H1 (cell line): ENCODE results near the gene ST3GAL3. TPM values are rescaled to one million over a fixed set of nuclear protein-coding genes. Genes with fewer than 3 reads are reported as not detected.

Experiments used
- CTCF ChIA-PET: fragments of 300-600 bp; sonication (Branson Sonifier 250); formaldehyde crosslinking; loops from one replicate; lab custom pipeline; 2021; ENCODE audit not compliant: partially characterized antibody; lab: Charles Lee
- POLR2A ChIA-PET: fragments of 300-600 bp; sonication (Branson Sonifier 250); formaldehyde crosslinking; loops from one replicate; lab custom pipeline; 2021; ENCODE audit warnings: inconsistent platforms; ENCODE audit not compliant: partially characterized antibody; lab: Charles Lee
- DNase-seq, 2 experiments: peaks; one replicate each; pipeline versions ENCODE4 v3.0.0 to v3.0.0-alpha.2; 2010 to 2022; ENCODE audit warnings: low spot score in 2 of 2, low read depth in 1 of 2, mixed read lengths in 1 of 2
- FAIRE-seq: peaks from 2 replicates; lab custom pipeline; 2011; peaks lifted over from hg19 to GRCh38; lab: Jason Lieb, UNC
- H2AFZ ChIP-seq: 2 replicates; pipeline ENCODE4 v1.8.1; 2012; ENCODE audit warnings: low read length, inconsistent platforms
- H2AK5ac ChIP-seq: 2 replicates; pipeline ENCODE4 v1.6.1; 2013; ENCODE audit warnings: low read depth, low read length
- H2BK120ac ChIP-seq: replicated peaks from 2 replicates; pipeline ENCODE3; 2013; ENCODE audit warnings: low read depth, low read length, inconsistent platforms
- H2BK12ac ChIP-seq: 2 replicates; pipeline ENCODE4 v1.6.1; 2013; ENCODE audit warnings: low read depth, low read length
- H2BK15ac ChIP-seq: 2 replicates; pipeline ENCODE4 v1.6.1; 2013; ENCODE audit warnings: low read length
- H2BK20ac ChIP-seq: 2 replicates; pipeline ENCODE4 v1.6.1; 2013; ENCODE audit warnings: low read length
- H2BK5ac ChIP-seq: 2 replicates; pipeline ENCODE4 v1.6.1; 2013; ENCODE audit warnings: low read depth, low read length
- H3K14ac ChIP-seq: 2 replicates; pipeline ENCODE4 v1.6.1; 2013; ENCODE audit warnings: inconsistent platforms; ENCODE audit not compliant: insufficient read length
- H3K18ac ChIP-seq: 2 replicates; pipeline ENCODE4 v1.6.1; 2013; ENCODE audit warnings: low read length; ENCODE audit errors: extremely low read depth
- H3K23ac ChIP-seq: 2 replicates; pipeline ENCODE4 v1.6.1; 2013; ENCODE audit warnings: inconsistent platforms; ENCODE audit not compliant: insufficient read length
- H3K23me2 ChIP-seq: 2 replicates; pipeline ENCODE4 v1.6.1; 2013; ENCODE audit warnings: low read depth, low read length
- H3K27ac ChIP-seq: 2 replicates; pipeline ENCODE4 v1.6.1; 2011; ENCODE audit warnings: low read depth, low read length, inconsistent platforms
- H3K27me3 ChIP-seq, 4 experiments: replicated peaks in 1 of 4; 1 replicate in 1 of 4; 2 replicates in 3 of 4; pipeline versions ENCODE4 v1.6.1 to v1.8.1; 2011 to 2013; ENCODE audit warnings: low read length in 3 of 4, mild to moderate bottlenecking in 3 of 4, inconsistent platforms in 2 of 4, mixed read lengths in 2 of 4, moderate library complexity in 1 of 4; ENCODE audit not compliant: control insufficient read depth in 3 of 4, insufficient read depth in 3 of 4; ENCODE audit errors: extremely low read depth in 1 of 4
- H3K36me3 ChIP-seq, 4 experiments: 2 replicates each; pipeline versions ENCODE4 v1.6.1 to v1.8.1; 2011 to 2013; ENCODE audit warnings: mild to moderate bottlenecking in 4 of 4, low read length in 3 of 4, moderate library complexity in 2 of 4, control low read depth in 1 of 4, inconsistent platforms in 1 of 4; ENCODE audit not compliant: insufficient read depth in 4 of 4, control insufficient read depth in 2 of 4
- H3K4ac ChIP-seq: replicated peaks from 2 replicates; pipeline ENCODE3; 2013; ENCODE audit warnings: low read length, low read depth, mixed read lengths, inconsistent platforms; ENCODE audit not compliant: insufficient read length
- H3K4me1 ChIP-seq, 4 experiments: replicated peaks in 1 of 4; 1 replicate in 1 of 4; 2 replicates in 3 of 4; pipeline versions ENCODE4 v1.6.1 to v1.8.1; 2011 to 2013; ENCODE audit warnings: low read length in 3 of 4, inconsistent platforms in 2 of 4, mixed read lengths in 1 of 4; ENCODE audit not compliant: insufficient read depth in 4 of 4, control insufficient read depth in 3 of 4
- H3K4me2 ChIP-seq, 2 experiments: 2 replicates each; pipeline versions ENCODE4 v1.6.1 to v1.8.1; 2011 to 2013; ENCODE audit warnings: low read depth in 2 of 2, low read length in 2 of 2, control low read depth in 1 of 2, inconsistent platforms in 1 of 2, mild to moderate bottlenecking in 1 of 2; ENCODE audit not compliant: insufficient read depth in 1 of 2
- H3K4me3 ChIP-seq, 4 experiments: fragments of 200-600, 300-600 bp in 1 of 4; sonication (generic), shearing (Covaris generic), sonication (Bioruptor Twin) in 1 of 4; 2 replicates each; pipeline versions ENCODE4 v1.5.1 to v1.8.1; 2011 to 2016; ENCODE audit warnings: low read length in 4 of 4, low read depth in 3 of 4, control low read depth in 2 of 4, inconsistent platforms in 2 of 4, mild to moderate bottlenecking in 2 of 4, mixed read lengths in 1 of 4, moderate library complexity in 1 of 4; ENCODE audit not compliant: insufficient read depth in 2 of 4; ENCODE audit errors: extremely low read depth in 1 of 4
- H3K56ac ChIP-seq: replicated peaks from 2 replicates; pipeline ENCODE3; 2013; ENCODE audit warnings: low read depth, mild to moderate bottlenecking, mixed read lengths, low read length, inconsistent platforms; ENCODE audit not compliant: insufficient read length
- H3K79me1 ChIP-seq: 2 replicates; pipeline ENCODE4 v1.6.1; 2013; ENCODE audit warnings: low read depth, low read length, control low read depth
- H3K79me2 ChIP-seq, 2 experiments: 2 replicates each; pipeline versions ENCODE4 v1.6.1 to v1.8.1; 2012 to 2013; ENCODE audit warnings: low read length in 2 of 2, mild to moderate bottlenecking in 2 of 2, inconsistent platforms in 1 of 2; ENCODE audit not compliant: insufficient read depth in 2 of 2, control insufficient read depth in 1 of 2
- H3K9ac ChIP-seq, 4 experiments: replicated peaks in 1 of 4; 1 replicate in 1 of 4; 2 replicates in 3 of 4; pipeline versions ENCODE4 v1.6.1 to v1.8.1; 2011 to 2013; ENCODE audit warnings: low read depth in 3 of 4, low read length in 3 of 4, control low read depth in 2 of 4, mild to moderate bottlenecking in 2 of 4, moderate library complexity in 2 of 4, inconsistent platforms in 1 of 4; ENCODE audit errors: extremely low read depth in 1 of 4
- H3K9me3 ChIP-seq, 2 experiments: 2 replicates each; pipeline versions ENCODE4 v1.6.1 to v1.8.1; 2012 to 2013; ENCODE audit warnings: mild to moderate bottlenecking in 2 of 2, moderate library complexity in 2 of 2, control low read depth in 1 of 2, inconsistent platforms in 1 of 2, low read depth in 1 of 2, low read length in 1 of 2, mixed read lengths in 1 of 2; ENCODE audit not compliant: insufficient read depth in 2 of 2
- H4K20me1 ChIP-seq, 2 experiments: replicated peaks in 1 of 2; 2 replicates each; pipeline versions ENCODE3 to v1.8.1; 2011 to 2013; ENCODE audit warnings: inconsistent platforms in 2 of 2, low read length in 2 of 2, mild to moderate bottlenecking in 1 of 2; ENCODE audit not compliant: insufficient read depth in 2 of 2, control insufficient read depth in 1 of 2
- H4K5ac ChIP-seq: 2 replicates; pipeline ENCODE4 v1.6.1; 2013; ENCODE audit warnings: low read length, low read depth, mixed read lengths, inconsistent platforms; ENCODE audit not compliant: insufficient read length
- H4K8ac ChIP-seq: 2 replicates; pipeline ENCODE4 v1.8.0; 2013; ENCODE audit warnings: mild to moderate bottlenecking, moderate library complexity, low read length, inconsistent platforms; ENCODE audit not compliant: insufficient read depth; ENCODE audit errors: extremely low read depth
- H4K91ac ChIP-seq: replicated peaks from 2 replicates; pipeline ENCODE3; 2013; ENCODE audit warnings: low read length, mixed read lengths, inconsistent platforms; ENCODE audit not compliant: insufficient read length
- GABPA ChIP-seq: IDR thresholded peaks from 2 replicates; pipeline ENCODE4 v1.6.1; 2011; ENCODE audit warnings: mild to moderate bottlenecking, low read length, moderate library complexity, borderline replicate concordance; ENCODE audit not compliant: insufficient read depth
- MAFK ChIP-seq: IDR thresholded peaks from 2 replicates; pipeline ENCODE4 v1.6.1; 2012; ENCODE audit warnings: low read depth, mild to moderate bottlenecking, improper control_type of control experiment, low read length
- SIX5 ChIP-seq: IDR thresholded peaks from 2 replicates; pipeline ENCODE4 v1.6.1; 2011; ENCODE audit warnings: mild to moderate bottlenecking, low read depth, low read length
- WGBS, 2 experiments: shearing (Covaris generic) in 1 of 2; methylation state at CpG; one replicate each; pipeline versions ENCODE4 v1.1.6 to v1.1.7; 2013 to 2015; ENCODE audit warnings: low lambda C conversion rate in 2 of 2, mixed read lengths in 2 of 2, inconsistent platforms in 1 of 2, low coverage in 1 of 2, missing lambda C conversion rate in 1 of 2; ENCODE audit not compliant: insufficient replicate concordance in 2 of 2, insufficient coverage in 1 of 2, insufficient read length in 1 of 2; ENCODE audit errors: extremely low coverage in 1 of 2, missing lambda C conversion rate in 1 of 2; 5-methylcytosine and 5-hydroxymethylcytosine counted together
- polyA plus RNA-seq, 7 experiments: library from polyadenylated mRNA; depleted of rRNA in 3 of 7; stranded (reverse) in 5 of 7; unstranded in 2 of 7; fragments of >200 nt in 5 of 7; fragments of 200-250 nt in 2 of 7; gene quantifications; 1 replicate in 5 of 7; 2 replicates in 1 of 7; 4 replicates in 1 of 7; pipeline versions ENCODE4 v1.2.1 to v1.2.3, GENCODE V29; 2011 to 2013; ENCODE audit warnings: missing spikeins in 2 of 7, mixed read lengths in 2 of 7
- total RNA-seq: library from RNA; stranded (reverse); fragmentation: NEBNext Ultra II Directional; extraction: Animal tissue kit (Norgen Biotek cat#: 25700); gene quantifications from 2 replicates; pipeline ENCODE4 v1.2.1, GENCODE V29; 2021

ST3GAL3 gene
- total and polyA plus RNA-seq, 2 of the 8 experiments (the other 6 are each of a cell fraction or from before 2014, with no cell fraction given) = 6.8 to 7.0 TPM

GRCh38 chr1:43868741-43869067 lies 161.4 kb downstream of the ST3GAL3 start:
- H4K5ac ChIP-seq = no peak overlapping the region
- H3K9ac ChIP-seq = no peak overlapping the region
- no peak overlapping the region for H4K8ac ChIP-seq
- H2AFZ ChIP-seq = no peak overlapping the region
- H3K23me2 ChIP-seq = peaks cover 2% of the 10 kb centered on the region; the same call in 1 of the 2 replicates
- no peaks in the 10 kb centered on the region for H3K79me1 ChIP-seq
- H3K9me3 ChIP-seq = no peaks in the 10 kb centered on the region
- H3K4ac ChIP-seq = no peak overlapping the region
- H3K36me3 ChIP-seq = no peaks in the 10 kb centered on the region
- H3K56ac ChIP-seq = no peak overlapping the region
- H4K91ac ChIP-seq = no peak overlapping the region
- no peak overlapping the region for H3K14ac ChIP-seq
- CTCF ChIA-PET = interaction anchor here (1.0 to 1.9 kb wide), 3 partner anchors 10 to 104 kb away, joined by 3 to 10 read pairs (median 6); no protein-coding TSS in a partner anchor
- H2BK120ac ChIP-seq = no peak overlapping the region
- TF ChIP-seq SIX5 (no peak), GABPA (no peak), MAFK (no peak)
- H3K4me3 ChIP-seq = no peak overlapping the region
- H2BK15ac ChIP-seq = no peak overlapping the region
- no peaks in the 10 kb centered on the region for H3K79me2 ChIP-seq
- H2BK12ac ChIP-seq = no peak overlapping the region
- FAIRE-seq (no peak), DNase-seq (no peak)
- H4K20me1 ChIP-seq = no peaks in the 10 kb centered on the region
- H3K18ac ChIP-seq = no peak overlapping the region; the same call in 1 of the 2 replicates
- H3K4me2 ChIP-seq = no peak overlapping the region
- no peak overlapping the region for H2BK5ac ChIP-seq
- H3K27ac ChIP-seq = no peak overlapping the region
- POLR2A ChIA-PET = interaction anchor here (1.3 kb wide), 1 partner anchor 120 kb away, joined by 3 read pairs; no protein-coding TSS in a partner anchor
- H2AK5ac ChIP-seq = no peak overlapping the region
- H3K4me1 ChIP-seq = no peaks in the 10 kb centered on the region
- H2BK20ac ChIP-seq = no peak overlapping the region
- 83% methylated on average over 2 of the region's 2 CpGs; no CpG with 5 or more reads in 1 of the 2 experiments for WGBS, 2 experiments
- H3K23ac ChIP-seq = no peak overlapping the region
- H3K27me3 ChIP-seq = no peaks in the 10 kb centered on the region
